ENCODE data around the gene SERPINA3. TPM values are rescaled to one million over a fixed set of nuclear protein-coding genes. Genes with fewer than 3 reads are reported as not detected.

Gene SERPINA3
- total and polyA plus RNA-seq, 3 donors from 2014 or later = 27.4 to 238 (median 28.2) TPM

DNA sequence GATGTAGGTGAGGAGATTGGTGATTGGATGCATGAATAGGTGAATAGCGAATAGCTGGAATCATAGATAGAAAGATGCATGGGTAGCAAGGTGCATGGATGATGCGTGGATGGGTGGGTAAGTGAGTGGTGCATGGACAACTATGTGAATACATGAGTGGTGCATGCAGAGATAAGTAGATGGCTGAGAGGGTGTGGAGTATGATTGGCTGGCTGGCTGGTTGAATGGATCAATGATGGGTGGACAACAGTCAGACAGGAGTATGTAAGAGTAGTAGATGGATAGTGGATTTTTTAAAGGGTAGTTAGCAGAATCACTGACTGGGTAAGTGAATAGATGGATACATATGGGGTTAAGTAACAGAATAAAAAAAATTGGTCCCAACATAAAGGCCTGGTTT is 33.9 kb downstream of the SERPINA3 start:
- WGBS, 2 donors = 96 to 98% methylated on average over 2 of the region's 2 CpGs
- no peak for DNase-seq
- intact Hi-C loops (cut with DNase I; ENCODE audit: low total_unique reads) = no loop called here
- H3K4me3 ChIP-seq = no peak overlapping the region
- TF ChIP-seq, protein P1, sequence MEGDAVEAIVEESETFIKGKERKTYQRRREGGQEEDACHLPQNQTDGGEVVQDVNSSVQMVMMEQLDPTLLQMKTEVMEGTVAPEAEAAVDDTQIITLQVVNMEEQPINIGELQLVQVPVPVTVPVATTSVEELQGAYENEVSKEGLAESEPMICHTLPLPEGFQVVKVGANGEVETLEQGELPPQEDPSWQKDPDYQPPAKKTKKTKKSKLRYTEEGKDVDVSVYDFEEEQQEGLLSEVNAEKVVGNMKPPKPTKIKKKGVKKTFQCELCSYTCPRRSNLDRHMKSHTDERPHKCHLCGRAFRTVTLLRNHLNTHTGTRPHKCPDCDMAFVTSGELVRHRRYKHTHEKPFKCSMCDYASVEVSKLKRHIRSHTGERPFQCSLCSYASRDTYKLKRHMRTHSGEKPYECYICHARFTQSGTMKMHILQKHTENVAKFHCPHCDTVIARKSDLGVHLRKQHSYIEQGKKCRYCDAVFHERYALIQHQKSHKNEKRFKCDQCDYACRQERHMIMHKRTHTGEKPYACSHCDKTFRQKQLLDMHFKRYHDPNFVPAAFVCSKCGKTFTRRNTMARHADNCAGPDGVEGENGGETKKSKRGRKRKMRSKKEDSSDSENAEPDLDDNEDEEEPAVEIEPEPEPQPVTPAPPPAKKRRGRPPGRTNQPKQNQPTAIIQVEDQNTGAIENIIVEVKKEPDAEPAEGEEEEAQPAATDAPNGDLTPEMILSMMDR (IDR thresholded peaks at IDR 0.05) = no peak
- no peak for TF ChIP-seq POLR2A (IDR thresholded peaks at IDR 0.05)
- no peak overlapping the region for H3K27ac ChIP-seq
- H3K27me3 ChIP-seq = no peaks in the 10 kb centered on the region
- H3K4me1 ChIP-seq = no peaks in the 10 kb centered on the region
- H3K36me3 ChIP-seq (ENCODE audit: low read depth, missing control alignments) = no peaks in the 10 kb centered on the region
- no peaks in the 10 kb centered on the region for H3K9me3 ChIP-seq

DNA sequence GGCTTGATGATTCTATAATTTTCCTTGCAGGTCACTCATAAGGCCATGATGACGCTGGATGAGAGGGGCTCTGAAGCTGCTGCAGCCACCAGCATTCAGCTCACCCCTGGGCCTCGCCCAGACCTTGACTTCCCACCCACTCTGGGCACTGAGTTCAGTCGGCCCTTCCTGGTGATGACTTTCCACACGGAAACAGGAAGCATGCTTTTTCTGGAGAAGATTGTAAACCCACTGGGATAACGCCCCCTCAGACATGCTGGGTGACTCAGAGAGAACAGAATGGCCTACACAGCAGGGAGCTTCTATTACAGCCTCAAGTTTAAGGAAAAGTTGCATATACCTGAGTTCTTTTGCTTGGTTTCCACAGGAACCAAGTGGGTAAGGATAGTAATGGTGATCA is 34.3 kb downstream of the SERPINA3 start:
- Histone ChIP-seq H3K27me3 (no peaks in the 10 kb centered on the region), H3K9me3 (no peaks in the 10 kb centered on the region), H3K36me3 (ENCODE audit: low read depth, missing control alignments) (no peaks in the 10 kb centered on the region), H3K27ac (no peak overlapping the region), H3K4me3 (no peak overlapping the region), H3K4me1 (no peaks in the 10 kb centered on the region)
- no peak for TF ChIP-seq POLR2A (IDR thresholded peaks at IDR 0.05)
- TF ChIP-seq, protein P1 (IDR thresholded peaks at IDR 0.05) = no peak
- intact Hi-C loops (cut with DNase I; ENCODE audit: low total_unique reads) = no loop called here
- no peak for DNase-seq
- WGBS, 2 donors = 43 to 58% methylated on average over 5 of the region's 5 CpGs

DNA sequence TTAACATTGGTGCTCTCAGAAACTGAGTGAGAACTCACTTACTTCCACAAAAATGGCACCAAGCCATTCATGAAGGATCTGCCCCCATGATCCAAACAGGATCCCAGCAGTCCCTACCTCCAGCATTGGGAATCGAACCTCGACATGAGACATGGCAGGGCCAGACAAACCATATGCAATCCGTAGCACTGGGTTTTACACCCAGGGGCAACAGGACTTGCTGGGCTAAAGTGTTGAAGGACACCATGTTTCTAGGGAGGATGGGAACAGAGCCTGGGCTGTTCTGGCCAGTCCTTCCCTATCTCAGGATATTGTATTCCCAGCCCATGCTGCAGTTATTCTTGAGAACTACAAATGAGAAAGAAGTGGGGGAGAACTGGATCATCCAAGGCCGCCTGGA is 36.6 kb downstream of the SERPINA3 start:
- no peaks in the 10 kb centered on the region for H3K27me3 ChIP-seq
- H3K27ac ChIP-seq = no peak overlapping the region
- DNase-seq = no peak
- WGBS, 2 donors = 73 to 83% methylated on average over 4 of the region's 4 CpGs
- H3K36me3 ChIP-seq (ENCODE audit: low read depth, missing control alignments) = no peaks in the 10 kb centered on the region
- intact Hi-C loops (cut with DNase I; ENCODE audit: low total_unique reads) = no loop called here
- no peaks in the 10 kb centered on the region for H3K9me3 ChIP-seq
- H3K4me1 ChIP-seq = peaks cover 5% of the 10 kb centered on the region
- H3K4me3 ChIP-seq = no peak overlapping the region
- TF ChIP-seq, protein P1 (IDR thresholded peaks at IDR 0.05) = no peak
- TF ChIP-seq POLR2A (IDR thresholded peaks at IDR 0.05) = no peak

DNA sequence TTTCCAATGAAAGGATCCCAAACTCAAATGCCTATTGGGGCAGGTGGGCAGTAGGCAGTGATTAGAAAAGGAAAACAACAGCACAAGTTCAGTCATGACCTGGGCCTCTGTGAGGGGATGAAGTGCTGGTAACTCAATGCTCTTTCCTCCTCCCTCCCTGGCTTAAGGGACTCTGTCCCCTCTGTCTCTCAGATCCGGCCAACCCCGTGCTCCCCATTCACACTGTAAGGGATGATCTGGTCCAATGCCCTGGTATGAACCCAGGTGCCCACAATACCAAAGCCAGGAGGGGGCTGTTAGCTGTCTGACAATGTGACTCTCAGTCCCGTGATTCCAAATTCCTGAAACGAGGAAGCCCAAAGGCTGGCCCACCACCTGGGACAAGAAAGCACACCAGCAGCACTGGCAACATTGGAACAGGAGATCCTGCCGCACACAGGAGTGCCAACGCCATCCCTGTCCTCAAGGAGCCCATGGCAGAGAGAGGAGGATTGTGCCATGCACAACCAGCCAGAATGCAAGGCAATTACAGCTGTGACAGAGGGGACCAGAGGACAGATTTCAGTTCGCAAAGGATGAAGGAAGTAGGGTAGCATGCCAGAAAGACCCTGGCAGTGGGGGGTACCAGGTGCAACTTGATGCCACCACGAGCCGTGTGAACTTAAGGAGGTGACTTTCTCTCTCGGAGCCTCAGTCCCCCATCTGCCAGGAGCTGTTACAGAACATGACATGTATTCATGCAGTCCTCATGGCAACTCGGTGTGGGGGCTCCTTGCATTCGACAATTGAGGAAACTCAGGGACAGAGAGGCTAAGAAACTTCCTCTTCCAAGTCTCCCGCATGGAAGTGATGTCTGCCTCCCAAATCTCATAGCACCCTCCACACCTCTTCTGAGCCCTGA is 37.6 kb downstream of the SERPINA3 start:
- H3K4me3 ChIP-seq = no peak overlapping the region
- no peak for DNase-seq
- H3K9me3 ChIP-seq = no peaks in the 10 kb centered on the region
- 86 to 93% methylated on average over 13 of the region's 13 CpGs for WGBS, 2 donors
- TF ChIP-seq, protein P1 (IDR thresholded peaks at IDR 0.05) = no peak
- TF ChIP-seq POLR2A (IDR thresholded peaks at IDR 0.05) = no peak
- H3K27me3 ChIP-seq = no peaks in the 10 kb centered on the region
- peaks cover 15% of the 10 kb centered on the region for H3K4me1 ChIP-seq
- intact Hi-C loops (cut with DNase I; ENCODE audit: low total_unique reads) = no loop called here
- no peaks in the 10 kb centered on the region for H3K36me3 ChIP-seq (ENCODE audit: low read depth, missing control alignments)
- H3K27ac ChIP-seq = no peak overlapping the region

DNA sequence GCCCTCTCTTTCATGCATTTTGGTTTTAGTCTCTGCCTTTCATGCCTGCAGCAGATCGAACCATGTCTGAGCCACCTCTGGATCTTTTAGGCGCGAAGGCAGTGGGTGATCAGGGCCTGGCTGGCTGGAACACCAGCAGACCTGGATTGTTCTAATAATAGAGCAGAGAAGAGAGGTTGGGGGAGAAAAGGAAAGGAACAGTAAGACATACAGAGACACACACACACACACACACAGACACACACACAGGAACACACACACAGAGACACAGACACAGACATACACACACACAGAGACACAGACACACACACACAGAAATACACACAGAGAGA is 38.2 kb downstream of the SERPINA3 start:
- DNase-seq = no peak
- Histone ChIP-seq H3K9me3 (no peaks in the 10 kb centered on the region), H3K27ac (no peak overlapping the region), H3K27me3 (no peaks in the 10 kb centered on the region), H3K4me1 (peaks cover 15% of the 10 kb centered on the region), H3K4me3 (no peak overlapping the region), H3K36me3 (ENCODE audit: low read depth, missing control alignments) (no peaks in the 10 kb centered on the region)
- TF ChIP-seq, protein P1 (IDR thresholded peaks at IDR 0.05) = no peak
- no peak for TF ChIP-seq POLR2A (IDR thresholded peaks at IDR 0.05)
- intact Hi-C loops (cut with DNase I; ENCODE audit: low total_unique reads) = no loop called here
- WGBS, 2 donors = 66 to 70% methylated on average over 3 of the region's 3 CpGs

Measured in testis (tissue), 3 donors.